NCI-H510A (cell line): Measurements from ENCODE around the gene PERM1.
A peak's percentile ranks its signal among the peaks of the same experiment; 100 is the strongest.
"Not testable (repeated sequence)": the region's sequence is repeated elsewhere in the genome, so short reads cannot be mapped to it uniquely, and the experiment has no call there.

ENCODE experiments used
- DNase-seq: peaks from one replicate; lab custom pipeline; 2025; lab: John Stamatoyannopoulos, UW

PERM1 gene

DNA sequence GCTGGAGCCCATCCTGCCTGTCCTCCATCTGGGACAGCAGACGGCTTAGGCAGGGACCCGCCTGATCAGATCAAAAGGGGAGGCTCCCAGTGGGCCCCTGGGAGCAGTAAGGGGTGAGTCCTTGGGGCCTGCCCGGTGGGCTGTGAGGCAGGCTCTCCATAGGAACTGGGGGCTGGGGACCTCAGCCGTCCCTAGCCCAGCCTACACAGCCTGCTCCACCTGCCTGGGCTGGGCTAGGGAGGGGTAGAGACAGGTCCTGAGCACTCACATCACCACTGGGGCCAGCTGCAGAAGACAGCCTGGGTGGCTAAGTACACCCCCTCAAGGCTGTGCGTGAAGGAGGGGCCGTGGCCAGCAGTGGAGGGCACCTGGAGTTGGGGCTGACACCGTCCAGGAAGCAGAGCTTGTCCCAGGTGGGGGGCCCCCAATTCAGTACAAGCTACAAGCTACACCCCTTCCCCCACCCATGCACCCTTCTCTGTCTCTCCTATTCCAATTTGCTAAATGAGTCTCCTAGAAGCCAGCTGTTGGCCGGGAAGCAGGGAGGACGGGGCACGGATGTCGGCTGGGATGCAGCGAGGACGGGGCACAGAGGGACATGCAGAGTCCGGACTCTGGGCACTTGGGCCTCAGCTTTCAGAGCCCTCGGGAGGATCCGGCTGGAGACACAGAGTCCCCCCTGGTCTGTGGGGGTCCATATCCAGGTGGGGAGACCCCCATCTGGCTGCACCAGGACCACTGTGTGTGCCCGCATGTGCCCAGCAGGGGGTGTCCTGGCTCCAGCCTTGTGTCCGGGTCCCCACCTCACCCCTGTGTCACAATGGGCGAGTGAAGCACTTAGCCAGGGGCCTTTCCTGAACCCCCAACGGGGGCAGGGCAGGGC is 33.1 kb upstream of the PERM1 start:
- DNase-seq, result no peak

DNA sequence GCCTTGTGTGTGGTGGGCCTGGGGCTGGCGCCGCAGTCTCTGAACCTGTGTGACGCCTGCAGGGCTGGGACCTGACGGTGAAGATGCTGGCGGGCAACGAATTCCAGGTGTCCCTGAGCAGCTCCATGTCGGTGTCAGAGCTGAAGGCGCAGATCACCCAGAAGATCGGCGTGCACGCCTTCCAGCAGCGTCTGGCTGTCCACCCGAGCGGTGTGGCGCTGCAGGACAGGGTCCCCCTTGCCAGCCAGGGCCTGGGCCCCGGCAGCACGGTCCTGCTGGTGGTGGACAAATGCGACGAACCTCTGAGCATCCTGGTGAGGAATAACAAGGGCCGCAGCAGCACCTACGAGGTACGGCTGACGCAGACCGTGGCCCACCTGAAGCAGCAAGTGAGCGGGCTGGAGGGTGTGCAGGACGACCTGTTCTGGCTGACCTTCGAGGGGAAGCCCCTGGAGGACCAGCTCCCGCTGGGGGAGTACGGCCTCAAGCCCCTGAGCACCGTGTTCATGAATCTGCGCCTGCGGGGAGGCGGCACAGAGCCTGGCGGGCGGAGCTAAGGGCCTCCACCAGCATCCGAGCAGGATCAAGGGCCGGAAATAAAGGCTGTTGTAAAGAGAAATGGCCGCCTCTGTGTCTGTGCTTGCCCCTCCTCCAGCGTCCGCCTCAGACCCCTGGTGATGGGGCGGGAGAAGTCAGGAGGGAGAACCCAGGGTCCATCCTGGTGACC is 32.2 kb upstream of the PERM1 start:
- peak; percentile 85 for DNase-seq

DNA sequence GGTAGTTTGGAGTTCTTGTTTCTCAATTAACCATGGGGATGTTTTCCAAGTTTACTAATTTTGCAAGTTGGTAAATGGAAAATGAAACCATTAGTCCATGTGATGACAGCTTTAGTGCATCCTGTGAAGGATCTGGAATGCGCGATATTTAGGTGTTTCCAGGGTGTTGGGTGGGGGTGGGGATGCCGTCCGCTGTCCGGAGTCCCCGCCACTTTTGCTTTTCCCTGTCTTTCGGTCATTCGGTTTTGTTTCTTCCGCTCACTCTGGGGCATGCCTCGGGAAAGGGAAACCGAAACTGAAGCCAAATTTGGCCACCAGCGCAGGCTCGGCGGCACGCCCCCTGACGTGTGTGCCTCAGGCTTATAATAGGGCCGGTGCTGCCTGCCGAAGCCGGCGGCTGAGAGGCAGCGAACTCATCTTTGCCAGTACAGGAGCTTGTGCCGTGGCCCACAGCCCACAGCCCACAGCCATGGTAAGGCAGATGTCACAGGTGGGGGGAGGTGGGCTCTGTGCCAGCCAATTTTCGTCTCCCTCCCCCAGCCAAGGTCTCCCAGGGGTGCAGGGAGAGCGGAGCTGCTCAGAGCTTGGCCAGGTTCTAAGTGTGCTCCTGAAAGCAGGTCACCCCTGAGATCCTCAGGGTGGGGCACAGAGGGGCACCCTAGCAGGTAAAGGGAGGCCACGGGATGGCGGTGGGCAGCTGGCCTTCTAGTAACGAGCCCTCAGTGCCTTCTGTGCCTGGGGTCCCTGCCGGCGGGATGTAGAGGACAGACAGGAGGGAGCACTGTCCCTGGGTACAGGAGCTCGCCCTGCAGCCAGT is 31.4 kb upstream of the PERM1 start, which contains the start of gene ISG15:
TSS of gene ISG15 (plus strand) at position 393 of the 817 bp plus-strand sequence. CDS start at position 470, 77 bp downstream.
- DNase-seq, result peak; percentile 80

DNA sequence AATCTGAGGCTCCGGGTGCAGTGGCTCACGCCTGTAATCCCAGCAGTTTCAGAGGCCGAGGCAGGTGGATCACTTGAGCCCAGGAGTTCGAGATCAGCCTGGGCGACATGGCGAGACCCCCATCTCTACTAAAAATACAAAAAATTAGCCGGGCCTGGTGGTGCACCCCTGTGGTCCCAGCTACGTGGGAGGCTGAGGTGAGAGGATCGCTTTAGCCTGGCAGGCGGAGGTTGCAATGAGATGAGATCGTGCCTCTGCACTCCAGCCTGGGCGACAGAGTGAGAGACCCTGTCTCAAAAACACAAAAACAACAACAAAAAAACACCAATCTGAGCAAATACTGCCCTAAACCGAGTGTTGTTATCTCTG is 30.8 kb upstream of the PERM1 start:
- DNase-seq, result not testable (repeated sequence)

DNA sequence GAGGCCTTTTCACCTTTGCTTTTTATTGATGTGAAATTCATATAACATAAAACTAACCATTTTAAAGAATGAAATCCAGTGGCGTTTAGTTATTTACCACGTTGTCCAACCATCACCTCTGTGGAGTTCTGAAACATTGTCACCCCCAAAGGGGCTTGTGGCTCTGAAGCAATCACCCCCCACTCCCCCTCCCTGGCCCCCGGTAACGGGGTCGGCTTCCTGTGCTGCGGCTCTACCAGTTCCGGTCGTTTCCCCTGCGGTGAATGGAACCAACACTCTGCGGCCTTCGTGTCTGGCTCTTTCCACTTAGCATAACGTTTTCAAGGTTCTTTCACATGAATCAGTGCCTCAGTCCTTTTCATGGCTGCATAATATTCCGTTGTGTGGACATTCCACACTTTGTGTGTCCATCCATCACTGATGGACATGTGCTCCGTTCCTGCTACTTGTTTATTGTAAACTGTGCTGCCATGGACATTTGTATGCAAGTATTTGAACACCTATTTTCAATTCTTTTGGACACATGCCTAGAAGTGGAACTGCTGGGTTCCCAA is 29.6 kb upstream of the PERM1 start:
- no peak for DNase-seq

DNA sequence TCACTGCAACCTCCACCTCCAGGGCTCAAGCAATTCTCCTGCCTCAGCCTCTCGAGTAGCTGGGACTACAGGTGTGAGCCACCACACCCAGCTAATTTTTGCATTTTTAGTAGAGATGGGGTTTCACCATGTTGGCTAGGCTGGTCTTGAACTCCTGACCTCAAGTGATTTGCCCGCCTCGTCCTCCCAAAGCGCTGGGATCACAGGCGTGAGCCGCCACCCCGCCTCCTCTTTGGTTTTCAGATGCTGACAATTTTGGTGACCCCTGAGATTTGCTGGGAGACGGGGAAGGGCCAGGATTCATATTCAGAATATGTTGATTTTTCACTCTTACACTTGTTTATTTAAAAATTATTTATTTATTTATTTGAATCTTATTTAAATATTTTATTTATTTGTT is 28.2 kb upstream of the PERM1 start:
- DNase-seq, result not testable (repeated sequence)

DNA sequence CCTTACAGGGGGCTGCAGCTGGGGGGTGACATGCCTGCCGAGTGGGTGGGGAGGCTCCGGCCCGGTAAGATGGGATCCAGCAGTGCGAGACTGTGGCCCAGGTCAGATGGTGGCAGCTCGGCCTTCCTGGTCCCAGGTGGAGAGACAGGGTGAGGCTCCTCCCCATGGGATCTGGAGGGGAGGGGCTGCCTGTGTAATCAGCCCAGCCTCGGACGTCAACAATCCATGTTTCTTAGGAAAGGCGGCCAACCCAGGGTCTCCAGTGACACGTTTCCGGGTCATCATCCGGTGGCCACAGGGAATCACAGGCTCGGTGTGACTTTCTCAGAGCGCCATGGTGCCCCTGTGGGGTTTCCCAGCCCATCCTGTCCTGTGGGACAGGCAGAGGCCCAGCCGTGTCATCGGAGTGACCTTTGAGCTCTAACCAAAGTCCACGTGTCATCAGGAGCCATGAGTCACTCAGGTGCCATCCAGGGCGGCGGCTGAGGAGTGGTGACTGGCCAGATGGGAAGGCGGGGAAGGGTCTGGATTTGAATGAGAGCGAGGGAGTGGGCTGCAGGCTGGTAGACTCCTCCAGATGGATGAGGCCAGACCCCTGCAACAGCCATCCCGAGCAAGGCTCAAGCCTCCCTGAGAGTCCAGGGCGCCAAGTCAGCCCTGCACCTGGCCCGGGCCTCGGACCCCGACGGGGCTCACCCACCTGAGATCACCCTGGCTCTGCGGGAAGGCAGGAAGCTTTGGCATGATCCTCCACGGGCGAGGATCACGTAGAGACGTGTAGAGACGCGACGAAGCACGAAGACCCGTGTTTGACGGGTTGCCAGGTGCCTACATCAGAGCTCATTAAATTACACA is 24.6 kb upstream of the PERM1 start:
- no peak for DNase-seq

DNA sequence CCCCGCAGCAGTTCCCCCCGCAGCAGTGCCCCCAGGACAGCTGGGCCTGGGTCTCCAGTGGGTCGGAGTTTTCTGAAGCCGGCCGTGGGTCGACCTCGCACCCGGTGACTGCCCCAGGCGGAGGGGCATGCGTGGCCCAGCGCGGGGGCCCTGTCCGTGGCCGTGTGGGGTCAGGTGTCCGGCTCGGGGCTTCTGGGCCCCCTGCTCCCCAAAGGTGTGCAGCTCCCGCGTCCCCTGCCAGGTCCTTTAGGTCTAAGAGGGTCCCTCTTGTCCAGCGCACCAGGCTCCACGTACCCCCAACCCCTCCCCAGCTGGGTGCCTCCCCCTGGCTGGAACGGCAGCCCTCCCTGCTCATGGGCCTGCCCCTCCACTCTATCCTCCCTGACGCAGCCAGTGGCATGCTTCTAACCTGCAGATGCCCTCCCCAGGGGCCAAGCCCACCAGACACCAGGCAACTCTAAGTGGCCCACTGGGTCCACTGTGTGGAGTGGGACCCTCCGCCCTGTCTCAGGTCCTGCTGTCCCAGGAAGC is 23.9 kb upstream of the PERM1 start:
- no peak for DNase-seq

DNA sequence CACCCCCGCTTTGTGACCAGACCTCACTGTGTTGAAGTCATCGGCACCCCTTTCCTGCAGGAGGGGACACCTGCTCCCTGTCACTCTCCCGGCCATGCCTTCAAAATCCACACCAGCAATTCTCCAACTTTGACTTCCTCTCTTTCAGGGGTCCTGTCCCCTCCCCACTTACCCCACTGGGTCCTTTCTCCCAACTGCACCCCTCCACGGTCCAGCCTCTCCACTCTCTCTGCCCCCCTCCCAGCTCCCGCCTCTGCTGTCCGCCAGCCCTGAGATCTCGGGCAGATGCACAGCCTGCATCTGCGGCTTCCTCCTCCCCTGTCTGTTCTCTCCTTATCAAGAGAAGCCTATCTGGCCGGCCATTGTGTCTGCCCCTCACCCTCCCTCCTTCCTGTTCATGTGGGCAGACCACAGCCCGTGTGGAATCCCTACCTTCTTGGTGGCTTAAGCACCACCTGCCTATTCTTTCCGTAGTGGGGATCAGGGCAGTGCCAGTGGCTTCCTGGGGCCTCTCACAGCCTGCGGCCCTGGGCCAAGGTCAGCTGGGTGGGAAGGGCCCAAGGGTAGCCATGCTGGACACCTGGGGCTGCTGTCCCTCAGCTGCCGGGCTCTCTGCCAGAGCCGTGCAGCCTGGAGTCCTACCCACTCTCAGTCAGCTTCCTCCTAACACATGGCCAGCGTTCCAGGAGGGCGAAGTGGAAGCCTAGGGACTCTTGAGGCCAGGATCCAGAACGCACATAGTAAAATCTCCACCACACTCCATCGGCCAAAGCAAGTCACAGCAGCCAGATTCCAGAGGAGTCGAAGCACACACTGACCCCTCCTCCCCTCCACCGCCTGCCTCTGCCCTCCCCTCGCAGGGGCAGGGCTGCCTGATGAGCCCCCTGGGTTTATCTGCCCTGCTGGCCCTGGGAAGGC is 23.1 kb upstream of the PERM1 start:
- no peak for DNase-seq

DNA sequence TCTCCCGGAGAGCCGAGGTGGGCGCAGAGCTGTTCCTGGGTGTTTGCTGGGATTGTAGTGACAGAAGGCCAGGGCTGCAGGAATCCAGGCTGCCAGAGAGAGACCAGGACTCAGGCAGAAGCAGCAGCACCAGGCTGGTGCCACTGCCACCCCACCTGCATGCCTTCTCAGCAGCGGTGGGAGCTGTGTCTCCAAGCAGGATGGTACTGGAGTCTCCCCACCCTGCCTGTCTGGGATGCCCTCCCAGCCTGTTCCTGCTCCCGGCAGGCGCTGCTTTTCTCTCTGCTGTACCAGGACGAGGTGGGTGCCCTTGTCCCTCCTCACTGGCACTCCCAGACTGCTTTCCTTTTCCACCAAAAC is 22.5 kb upstream of the PERM1 start:
- no peak for DNase-seq

DNA sequence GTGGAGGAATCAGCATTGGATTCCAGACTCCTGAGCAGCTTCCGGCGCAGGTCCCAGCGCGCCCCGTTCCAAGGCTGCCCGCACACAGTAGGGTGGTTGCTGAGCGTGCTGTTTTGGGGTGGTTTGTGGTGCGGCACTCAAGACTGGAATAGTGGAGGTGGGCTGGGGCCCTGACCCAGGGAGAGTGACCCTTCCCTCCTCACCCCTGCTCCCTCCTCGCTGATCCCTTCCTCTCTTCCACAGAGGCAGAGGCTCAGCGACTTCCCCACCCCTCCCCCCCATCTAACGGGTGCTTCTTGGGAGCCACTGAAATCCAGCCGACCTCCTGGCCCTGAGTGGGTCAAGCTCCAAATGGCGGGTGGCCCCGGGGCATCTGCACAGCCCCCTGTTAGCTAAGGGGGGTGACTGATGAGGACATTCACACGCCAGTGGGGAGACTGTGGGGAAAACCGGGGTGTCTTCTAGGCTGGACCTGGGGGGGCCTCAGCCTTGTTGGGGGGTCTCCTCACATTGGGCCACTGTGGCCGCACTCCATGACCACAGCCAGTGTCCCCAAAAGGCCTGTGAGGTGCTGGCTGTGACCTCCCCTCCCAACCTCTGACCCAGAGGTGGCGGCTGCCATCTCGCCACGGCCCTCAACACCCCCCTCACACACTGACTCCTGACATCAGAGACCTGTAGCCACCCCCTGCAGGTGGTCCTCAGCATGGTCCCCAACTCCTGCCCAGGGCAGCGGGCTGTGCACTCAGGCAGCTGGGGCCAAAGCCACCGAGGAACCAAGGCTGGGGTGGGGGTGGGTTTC is 21.9 kb upstream of the PERM1 start:
- no peak for DNase-seq

DNA sequence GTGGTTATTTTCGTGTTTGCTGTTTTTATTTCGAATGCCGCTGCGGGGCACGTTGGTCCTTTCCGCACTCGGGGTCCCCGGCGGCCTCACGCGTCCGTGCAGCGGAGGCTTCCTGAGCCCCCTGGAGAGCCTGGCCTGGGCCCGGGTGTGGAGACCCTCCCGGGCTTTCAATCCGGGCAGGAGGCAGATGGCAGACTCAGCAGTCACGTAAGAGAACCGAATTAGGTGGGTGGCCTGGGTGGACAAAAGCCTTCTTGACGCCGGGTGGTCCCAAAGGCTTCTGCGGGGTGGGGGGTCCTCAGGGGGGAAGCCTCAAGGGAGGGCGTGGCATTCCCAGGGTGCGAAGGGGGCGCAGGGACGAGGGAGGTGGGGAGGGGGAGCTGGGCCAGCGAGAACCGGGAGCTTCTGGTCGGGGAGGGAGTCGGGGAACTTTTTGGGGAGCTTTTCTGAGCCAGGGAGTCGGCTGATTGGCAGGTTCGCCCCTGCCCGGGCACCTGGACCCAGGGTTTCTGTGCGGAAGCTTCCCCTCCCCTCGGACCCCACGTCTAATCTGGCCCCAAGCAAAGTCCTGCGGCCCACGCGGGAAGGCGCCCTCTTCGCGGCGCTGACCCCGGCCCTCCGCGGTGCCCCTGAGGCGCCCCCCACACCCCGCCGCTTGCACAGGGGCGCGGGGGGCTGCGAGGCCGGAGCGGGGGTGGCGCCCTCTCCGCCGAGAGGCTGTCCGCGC is 19.3 kb upstream of the PERM1 start:
- DNase-seq, result no peak

DNA sequence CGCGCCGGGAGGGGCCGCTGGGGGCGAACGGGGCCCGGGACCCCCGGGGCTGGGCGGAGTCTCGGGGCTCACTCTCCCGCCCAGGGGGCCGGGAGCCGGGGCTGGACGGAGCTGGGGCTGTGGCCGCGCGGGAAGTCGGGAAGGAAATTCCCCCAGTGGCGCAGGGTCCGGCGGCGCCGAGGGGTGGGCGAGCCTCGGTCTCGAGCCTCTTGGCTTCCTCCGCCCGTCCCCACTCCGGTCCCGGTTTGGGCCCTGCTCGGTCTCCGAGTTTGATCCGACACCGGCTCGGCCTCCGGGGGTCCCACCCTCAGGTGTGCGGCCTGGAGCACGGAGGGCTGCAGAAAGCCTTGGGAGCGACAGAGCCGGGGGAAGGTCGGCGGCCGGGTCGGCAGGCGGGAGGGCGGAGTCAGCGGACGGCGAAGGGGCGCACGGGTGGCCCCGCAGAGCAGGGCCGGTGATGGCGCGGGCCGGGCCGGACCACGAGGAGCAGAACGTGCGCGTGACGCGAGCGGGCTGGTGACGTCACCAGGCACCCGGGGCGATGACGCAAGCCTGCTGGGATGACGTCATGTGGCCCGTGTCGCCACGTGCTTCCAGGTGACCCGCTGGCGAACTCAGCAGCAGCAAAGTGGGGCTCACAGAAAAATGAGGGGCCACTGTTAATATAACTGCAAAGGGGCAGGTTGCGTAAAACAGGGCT is 18.6 kb upstream of the PERM1 start:
- DNase-seq, result peak; percentile 90

DNA sequence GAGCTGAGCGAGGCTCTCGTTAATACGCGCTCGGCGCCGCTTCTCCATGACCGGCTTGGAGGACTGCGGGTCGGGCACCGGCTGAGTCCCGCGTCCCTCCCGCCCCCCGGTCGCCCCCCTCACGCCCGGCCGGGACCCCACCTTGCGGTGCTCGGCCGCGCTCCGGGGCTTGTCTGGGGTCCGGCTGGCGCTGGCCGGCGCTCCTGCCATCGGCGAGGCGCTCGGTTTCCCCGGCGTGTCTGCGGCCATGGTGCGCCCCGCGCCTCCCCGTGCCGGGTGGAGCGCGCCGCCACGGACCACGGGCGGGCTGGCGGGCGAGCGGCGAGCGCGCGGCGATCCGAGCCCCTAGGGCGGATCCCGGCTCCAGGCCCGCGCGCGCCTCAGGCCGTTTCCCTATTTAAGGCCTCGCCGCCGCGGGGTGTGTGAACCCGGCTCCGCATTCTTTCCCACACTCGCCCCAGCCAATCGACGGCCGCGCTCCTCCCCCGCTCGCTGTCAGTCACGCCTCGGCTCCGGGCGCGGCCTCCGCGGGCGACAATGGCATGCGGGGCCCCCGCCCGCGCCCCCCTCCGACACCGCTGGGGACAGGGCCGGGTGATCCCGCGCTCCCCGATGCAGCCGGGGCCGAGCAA is 17.9 kb upstream of the PERM1 start, which contains the start of gene HES4:
TSS of gene HES4 (minus strand) at position 373 of the 632 bp plus-strand sequence. CDS start at position 249, 124 bp downstream.
- peak; percentile 96 for DNase-seq

DNA sequence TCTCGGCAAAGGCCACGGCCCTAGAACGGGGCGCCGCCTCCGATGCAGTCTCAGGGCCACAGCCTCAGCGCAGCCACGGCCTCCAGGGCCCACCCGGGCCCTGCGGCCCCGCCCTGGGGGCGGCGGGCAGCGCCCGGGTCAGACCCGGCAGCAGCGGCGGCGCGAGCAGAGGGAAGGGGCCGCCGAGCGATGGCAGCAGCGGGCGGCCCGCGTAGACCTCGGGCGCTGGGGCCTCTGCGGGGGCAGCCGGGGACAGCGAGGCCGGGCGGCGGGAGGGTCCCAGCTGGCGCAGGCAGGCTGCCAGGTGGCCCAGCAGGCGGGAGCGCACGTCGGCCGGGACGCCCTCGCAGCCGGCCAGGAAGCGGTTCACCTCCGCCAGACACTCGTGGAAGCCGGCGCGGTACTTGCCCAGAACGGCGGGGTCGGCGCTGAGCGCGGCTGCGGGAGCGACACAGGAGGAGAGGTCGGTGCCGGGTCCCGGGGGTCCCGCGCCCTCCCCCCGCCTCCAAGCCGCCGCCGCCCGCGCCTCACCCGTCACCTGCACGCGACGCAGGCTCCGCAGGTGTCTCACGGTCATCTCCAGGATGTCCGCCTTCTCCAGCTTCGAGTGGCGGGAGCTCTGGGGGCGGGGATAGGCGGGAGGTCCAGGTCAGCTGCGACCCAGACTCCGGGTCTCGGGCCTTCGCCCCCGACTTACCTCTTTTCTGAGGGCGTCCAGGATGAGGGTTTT is 17.3 kb upstream of the PERM1 start:
- peak; percentile 43 for DNase-seq

DNA sequence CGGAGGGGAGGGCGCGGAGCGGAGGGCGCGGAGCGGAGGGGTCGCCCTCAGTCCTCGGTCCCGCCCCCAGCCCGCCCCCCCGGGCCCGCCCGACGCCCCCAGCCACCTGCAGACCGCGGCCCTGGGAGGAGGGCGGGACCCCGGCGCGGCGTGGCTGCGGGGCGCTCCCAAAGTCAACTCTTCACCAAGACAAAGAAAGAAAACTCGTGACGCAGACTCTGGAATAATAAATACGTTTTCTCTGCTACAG is 16.8 kb upstream of the PERM1 start:
- DNase-seq, result no peak
